HG02759 (cell line): ENCODE data around the gene CMTM8.

Experiments used
- ATAC-seq: cut with Tn5 transposase; IDR thresholded peaks from one replicate; pipeline ENCODE4 v1.9.1; 2021; ENCODE audit warnings: mild to moderate bottlenecking, moderate library complexity; ENCODE audit not compliant: unreplicated experiment

The CMTM8 gene

DNA sequence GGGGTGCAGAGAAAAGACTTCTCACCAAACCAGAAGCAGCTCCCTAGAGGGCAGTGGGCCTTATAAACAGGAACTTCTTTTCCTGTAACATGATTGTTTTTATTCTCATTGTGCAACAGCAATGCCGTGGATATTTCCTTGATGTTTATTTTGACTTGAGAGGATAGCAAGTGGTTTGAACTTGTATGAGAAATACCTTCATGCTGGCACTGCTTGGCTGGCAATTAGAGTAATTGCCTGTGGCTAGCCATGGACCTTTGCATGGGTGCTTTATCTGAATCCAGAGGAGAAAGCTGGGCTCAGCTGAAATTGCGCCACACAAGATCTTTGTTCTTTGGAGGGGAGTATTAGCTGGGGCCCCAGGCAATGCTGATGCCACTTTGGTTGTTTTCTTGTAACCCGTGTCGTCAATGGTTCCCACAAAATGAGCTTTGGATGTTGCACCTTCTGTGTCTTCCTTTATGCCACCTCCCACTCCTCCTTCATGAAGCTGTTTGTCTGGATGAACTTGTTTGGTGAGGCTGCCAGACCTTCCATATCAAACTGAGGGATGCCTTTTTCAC lies 37.9 kb downstream of the CMTM8 start:
- ATAC-seq = no peak

DNA sequence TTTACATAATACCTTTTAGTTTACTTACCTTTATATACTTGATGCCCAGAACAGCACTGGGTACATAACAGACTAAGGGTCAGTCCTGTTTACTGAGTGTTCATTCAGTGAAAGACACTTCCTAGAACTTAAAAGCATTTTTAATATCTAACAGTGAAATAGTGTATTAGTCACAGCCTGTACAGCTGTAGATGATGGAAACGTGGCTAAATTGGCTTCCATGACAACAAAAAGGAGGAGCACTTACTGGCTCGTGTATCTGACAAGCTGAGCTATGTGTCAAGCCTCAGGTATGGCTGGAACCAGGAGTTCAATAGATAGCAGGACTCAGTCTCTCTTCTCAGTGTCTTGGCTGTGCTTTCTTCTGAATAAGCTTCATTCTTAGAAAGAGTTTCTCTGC lies 40.2 kb downstream of the CMTM8 start:
- ATAC-seq = no peak

DNA sequence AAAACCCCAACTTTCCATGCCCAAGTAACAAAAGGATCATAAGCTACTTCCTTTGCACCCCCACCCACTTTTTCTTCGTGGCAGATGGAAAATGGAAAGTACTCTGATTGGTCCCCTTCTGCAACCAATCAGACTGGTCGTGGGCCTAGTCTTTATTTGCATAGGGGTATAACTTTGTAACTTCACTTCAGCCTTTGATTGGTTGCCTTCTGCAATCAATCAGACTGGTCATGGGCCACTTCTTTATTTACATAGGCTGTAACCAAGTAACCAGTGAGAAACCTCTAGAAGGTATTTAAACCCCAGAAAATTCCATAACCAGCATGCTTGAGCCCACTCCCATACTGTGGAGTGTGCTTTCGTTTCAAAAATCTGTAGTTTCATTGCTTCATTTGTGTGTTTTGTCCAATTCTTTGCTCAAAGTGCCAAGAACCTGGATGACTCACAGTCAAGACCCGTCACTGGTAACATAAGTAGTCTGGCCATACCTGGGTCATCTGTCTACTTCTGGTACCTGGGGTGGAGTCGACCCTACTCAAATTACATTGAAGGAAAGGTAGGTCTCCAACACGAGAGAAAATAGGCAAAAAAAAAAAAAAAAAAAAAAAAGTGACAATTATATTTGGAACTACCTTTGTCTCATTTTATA lies 41.9 kb downstream of the CMTM8 start:
- no peak for ATAC-seq

DNA sequence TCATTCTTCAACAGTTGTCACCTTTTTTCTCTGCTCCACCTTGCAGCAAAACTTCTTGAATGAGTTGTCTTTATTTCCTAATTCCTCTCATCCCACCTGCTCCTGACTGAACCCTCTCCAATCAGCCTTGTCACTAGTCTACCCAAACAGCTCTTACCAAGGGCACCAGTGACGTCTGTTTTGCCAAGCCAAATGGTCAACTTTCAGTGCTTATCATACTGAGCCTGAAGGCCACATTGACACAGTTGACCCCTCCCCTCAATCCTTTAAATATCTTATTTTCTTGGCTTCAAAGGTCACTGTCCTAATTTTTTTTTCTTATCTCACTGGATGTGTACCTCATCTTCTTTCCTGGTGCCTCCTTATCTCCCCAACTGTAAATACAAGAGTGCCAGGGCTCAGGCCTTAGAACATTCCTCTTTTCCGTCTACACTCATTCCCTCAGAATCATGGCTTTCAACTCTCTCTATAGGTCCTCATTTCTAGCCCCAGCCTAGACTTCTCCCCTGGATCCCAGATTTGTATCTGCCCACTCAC lies 43.2 kb downstream of the CMTM8 start:
- no peak for ATAC-seq

DNA sequence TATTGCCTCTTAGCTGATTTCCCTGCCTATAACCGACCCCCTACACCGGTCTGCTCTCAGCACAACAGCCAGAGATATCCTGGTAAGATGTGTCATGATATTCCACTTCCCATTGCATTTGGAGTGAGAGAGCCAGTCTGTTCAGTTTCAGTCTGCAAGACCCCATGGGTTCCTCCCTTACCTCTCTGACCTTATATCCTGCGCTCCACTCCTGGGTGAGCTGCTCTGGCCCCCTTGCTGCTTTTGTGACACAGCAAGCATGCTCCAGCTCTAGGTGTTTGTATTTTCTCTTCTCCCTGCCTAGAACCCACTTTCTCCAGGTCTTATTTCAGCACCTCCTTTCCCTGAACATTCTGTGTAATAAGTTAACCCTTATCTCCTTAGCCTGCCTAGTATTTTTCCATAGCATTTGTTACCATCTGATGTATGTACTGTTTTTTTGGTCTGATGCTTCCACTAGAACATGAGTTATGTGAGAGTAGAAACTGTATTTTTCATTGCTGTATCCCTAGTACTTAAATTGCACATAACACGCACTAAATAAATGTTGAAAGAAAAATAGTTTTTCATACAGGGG lies 44.2 kb downstream of the CMTM8 start:
- no peak for ATAC-seq

DNA sequence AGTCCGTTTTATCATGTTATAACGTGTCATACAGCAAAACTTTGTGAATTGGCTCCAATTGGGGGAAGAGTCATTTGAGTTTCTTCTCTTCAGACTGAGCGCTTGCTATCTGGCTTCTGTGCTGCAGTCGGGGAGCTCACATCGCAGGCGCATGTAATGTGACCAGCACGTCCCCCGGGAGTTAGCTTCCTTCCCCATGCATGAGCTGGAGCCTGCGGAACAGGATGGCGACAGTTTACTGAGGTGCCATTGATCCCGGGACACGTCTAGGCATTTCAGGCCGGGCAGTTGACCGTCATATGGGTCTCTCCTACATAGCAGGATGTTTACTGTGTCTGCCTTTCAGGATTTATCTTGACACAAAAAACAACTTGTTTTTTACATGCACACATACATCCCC lies 44.8 kb downstream of the CMTM8 start:
- ATAC-seq = no peak

DNA sequence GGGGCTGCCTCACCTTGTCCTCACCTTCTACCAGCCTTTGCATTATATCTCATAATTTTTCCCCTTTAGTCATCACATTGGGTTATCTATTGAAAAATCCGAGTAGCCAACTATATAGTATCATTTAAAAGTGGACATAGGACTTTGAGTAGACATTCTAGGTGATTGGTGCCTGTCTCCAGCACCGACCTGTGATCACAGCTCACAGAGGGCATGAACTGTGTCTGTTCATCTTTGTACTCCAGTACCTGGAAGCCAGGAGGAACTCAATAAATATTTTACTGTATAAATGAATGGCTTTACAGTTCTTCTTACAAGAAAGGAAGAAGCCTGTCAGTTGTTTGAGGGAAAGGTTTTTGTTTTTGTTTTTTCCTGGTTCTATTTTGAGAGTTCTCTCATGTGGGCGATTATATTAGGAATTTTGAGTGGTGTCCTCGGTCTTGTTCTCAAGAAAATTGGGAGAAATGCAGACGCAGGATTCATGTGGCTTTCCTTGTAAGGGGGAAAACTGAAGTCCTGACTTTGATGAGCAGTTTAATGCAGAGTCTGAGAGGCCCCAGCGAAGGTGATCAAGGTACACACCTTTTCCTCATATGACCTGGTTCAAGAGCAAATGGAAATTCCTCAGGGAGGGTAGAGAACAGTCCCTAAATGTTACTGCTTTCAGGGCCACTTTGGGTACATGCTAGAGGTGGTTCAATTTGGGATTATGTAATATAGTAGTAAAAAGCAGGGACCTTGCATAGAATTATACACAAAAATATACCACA lies 46.1 kb downstream of the CMTM8 start:
- ATAC-seq = no peak

DNA sequence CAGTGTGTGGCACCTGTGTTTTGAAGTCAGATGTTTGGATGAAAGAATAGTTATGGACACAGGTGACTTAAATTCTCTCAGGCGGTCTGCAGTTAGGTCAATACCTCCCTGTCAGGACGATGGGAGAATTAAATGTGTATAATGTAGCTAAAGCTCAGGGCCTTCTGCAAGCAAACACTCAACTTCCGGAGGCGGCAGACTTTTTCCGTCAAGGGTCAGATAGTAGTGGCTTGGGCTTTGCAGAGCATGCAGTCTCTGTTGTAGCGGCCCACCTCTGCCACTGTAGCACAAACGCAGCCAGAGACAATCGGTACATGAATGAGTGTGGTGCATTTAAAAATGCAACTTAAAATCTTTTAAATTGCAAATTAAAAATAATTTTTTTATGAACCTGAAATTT lies 47.4 kb downstream of the CMTM8 start:
- no peak for ATAC-seq

DNA sequence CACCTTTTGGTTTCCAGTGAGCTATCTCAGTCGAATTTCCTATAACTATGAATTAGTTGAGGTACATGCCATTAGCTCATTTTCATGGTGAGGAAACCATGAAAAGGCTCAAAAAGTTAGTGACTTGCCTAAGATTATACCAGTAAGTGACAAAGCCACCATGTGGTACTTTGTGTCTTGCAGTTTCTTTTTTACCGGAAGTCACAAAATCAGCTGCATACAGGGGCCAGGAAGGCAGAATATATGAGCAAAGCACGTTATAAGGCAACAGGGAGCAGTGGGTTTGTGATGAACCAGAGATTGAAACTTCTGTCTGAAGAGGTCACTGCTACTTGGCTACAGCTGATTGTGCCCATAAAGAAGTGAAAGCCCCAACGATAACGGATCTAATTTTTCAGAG lies 50.3 kb downstream of the CMTM8 start:
- ATAC-seq = no peak

DNA sequence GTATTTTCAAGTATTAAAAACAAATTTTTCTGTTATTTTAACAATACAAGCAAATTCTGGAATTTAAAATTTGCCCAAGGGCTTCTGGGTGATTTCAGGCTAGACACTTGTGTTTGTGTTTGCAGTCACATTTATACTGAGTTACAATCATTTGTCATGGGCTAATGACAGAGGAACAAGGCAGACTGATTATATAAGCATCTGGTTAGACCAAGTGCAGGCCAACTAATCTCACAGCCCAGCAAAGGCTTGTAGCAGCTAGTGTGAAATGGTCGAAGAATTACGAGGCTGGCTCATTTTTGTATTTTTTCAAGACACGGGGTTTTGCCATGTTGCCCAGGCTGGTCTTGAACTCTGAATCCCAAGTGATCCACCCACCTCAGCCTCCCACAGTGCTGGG lies 52.1 kb downstream of the CMTM8 start:
- no peak for ATAC-seq

DNA sequence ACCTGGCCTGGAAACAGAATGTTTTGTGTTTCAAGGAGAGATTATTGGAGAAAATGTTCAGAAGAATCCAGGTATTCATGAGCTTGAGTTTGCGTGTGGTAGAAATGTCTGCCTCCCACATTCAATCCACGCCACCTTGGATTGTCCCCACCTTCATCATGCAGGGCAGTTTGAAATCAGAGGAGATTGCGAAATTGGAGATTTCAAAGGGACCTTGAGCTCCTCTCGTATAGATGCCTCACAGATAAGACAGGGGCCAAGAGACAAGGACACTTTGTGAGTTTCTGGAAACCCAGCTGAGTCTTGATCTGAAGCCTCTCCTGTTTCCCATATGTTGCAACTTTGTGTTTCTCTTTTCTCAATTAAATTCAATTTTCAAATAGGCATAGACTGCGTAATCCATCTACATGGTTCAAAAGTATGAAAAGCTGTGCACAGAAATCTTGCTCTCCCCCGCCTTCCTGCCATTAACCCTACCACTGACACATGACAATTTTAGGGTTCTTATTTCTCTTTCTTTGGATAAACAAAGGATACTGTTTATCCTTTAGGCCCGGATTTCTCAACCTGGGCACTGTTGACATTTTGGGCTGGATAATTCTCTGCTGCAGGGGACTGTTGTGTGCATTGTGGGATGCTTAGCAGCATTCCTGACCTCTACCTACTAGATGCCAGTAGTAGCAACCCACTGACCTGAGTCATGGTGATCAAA lies 53.8 kb downstream of the CMTM8 start:
- ATAC-seq = no peak

DNA sequence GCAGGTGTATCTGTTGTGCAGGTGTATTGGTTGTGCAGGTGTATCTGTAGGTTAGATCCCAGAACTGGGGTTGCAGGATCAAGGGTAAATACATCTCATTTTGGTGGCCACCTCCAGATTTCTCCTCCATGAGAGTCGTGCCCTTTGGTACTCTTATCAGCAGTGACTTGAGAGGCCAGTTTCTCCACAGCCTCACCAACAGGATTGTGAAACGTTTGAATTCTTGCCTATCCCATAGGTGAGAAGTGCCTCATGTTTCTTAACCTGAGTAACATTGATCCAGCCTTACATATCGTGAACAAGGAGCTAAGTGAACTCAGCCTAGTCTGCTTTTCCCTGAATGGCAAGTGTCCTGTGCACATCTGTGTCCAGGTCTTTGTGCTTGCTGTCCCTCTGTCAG lies 55.4 kb downstream of the CMTM8 start:
- ATAC-seq = no peak

DNA sequence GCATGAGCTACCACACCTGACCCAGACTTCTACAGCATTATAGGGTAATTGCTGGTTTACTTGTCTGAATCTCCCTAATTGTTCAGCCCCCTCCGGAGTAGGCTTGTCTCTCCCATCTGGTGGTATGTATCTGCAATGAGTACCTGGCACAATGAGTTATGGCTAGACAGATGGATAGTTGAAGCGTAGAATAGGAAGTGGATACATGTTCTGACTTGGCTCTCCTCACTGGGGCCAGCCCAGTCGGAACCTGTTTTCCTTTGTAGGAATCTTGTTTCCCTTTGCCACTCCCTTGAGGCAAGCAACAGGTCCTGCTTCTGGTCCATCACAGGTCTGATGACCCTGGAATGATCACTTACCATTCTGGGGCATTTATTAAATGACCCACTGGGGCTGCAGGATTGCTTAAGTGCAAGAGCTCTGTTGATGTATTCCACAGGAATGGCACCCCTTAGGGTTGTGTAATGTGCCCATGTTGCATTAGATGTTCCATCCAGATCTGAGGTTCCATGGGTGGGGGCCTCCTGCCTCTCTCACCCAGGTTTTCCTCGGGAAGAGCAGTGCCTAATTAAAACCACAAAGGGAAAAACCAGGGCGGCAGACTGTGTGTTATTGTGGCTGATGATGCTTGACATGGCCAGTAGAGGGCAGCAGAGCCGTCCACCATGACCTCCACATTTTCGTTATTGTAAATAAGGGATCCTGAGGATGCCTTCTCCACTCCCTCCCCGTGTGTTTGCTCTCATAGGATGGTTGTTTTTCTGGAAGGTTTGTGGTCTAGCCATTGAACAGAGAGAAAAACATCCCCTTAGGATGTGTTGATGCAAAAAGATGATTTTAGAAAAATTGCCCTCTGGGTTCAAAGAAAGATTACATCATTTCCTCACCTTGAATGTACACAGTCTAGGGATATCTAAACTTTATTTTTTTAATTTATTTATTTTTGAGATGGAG lies 58.0 kb downstream of the CMTM8 start:
- ATAC-seq = peak; percentile 75

DNA sequence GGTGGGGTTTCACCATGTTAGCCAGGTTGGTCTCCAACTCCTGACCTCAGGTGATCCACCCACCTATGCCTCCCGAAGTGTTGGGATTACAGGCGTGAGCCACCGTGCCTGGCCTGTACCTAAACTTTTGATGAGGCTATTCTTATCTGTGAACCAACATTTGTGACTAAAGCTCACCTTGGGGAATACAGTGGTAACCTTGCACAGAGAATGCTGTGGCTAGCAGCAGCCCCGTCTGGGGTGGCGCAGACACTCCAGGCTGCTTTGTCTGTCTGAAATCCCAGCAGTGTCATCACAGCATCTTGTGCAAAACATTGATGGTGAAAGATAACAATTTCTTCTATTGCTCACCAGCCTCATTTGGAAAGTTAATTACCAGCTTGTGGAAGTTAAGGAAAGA lies 58.9 kb downstream of the CMTM8 start:
- no peak for ATAC-seq

DNA sequence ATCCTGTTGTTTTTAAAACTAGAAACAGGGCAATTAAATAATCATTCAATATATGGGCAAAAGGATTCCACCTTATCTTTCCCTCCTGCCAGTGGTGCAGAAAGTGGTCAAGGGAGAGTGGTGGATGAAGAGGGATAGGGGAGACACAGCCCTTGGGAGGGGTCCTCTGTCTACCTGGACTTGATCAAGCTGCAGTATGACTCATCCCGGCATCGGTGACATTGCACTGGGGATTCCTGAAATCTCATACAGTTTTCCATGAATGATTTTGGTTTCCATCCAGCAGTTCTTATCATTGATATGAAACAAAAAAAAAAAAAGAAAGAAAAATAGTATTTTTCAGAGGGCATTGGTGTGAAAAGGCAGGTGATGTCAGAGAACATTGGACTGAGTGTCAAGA lies 62.9 kb downstream of the CMTM8 start:
- no peak for ATAC-seq

DNA sequence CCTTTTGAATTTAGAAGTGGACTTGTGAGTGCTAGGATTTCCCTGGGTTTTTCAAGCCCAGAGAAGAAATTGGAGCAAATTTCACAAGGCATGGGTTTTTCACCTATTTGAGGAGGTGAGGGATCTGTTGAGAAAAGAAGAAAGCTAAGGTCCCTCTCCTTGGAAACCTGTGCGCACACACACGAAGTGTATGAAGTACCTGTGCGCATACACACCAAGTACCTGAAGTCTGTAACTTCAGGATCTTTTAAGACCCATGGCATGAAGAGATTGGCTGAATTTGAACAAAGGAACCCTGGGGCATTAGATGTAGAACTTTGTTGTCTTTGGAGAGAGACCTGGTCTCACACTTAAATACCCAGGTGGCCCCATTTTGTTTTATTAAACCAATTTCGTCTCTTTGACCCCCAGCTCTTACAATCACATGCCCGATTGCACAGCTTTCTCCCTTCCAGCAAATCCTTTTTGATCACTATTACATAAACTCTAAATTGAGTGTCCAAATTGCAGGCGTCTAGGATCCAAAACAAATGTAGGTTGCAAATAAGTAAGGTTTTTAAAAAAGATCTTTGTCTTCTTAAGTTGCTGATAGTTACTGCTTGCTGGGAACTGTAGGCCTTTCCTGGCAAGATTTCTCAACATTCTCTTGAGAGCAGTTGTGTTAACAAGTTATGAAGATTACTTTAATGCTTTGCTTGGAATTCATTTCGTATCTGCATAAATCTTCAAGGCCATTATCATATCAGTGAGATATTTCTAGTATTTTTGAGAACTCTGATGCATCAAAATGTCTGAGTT lies 64.3 kb downstream of the CMTM8 start:
- no peak for ATAC-seq

DNA sequence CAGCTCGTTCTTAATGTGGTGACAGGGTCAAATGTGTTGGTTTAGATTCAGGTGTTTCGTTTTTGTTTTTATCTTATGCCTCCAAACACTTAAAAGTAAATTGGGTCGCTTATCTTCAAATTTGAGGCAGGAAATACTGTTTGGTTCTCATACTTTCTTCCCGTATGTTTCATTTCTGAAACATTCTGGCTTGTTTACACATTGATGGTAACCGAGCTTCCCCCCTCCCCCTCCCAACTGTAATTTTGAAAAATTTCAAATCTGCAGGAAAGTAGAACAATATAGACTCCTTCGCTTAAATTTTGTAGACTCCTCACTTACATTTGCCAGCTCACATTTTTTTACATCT lies 64.9 kb downstream of the CMTM8 start:
- no peak for ATAC-seq

DNA sequence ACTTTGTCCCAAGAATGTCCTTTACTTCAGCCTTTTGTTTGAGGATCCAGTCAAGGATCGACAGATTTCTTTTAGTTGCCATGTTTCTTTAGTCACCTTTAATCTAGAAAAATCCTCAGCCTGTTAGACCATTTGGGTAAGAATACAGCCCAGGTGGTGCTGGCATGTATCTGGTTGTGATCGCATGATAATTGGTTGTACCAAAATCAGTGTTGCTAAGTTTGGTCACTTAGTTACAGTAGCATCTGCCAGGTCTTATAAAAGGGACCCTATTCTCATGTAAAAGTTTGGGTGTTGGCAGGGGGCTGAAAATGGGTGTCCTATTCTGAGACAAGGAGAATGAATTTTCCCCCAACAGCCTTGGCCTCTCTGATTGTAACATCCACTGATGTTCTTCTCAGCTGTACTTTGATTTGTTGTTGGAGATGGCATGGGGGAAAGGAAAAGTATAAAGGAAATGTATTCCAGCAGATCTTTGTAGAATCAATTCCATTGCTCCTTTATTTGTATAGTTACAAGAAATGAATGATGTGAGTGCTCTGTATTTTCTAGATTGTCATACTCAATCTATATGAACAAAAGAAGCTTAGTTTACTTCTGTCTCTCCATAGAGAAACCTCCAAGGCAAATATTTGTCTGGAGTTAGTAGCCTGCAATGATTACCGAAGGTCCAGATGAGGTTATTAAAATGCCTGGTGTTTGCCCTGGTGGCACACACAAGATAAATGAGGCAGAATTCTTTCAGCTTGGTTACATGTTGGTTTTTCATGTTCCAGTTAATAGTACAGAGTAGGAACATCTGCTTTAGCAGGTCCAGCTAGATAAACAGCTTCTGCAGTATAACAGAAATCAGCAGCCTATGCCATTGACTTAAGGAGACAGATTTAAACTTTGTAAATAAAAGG lies 65.7 kb downstream of the CMTM8 start:
- ATAC-seq = no peak
